Skin epidermis (tissue), 12 donors: ENCODE measurements around the gene COL24A1.
"Not testable (repeated sequence)": the region's sequence is repeated elsewhere in the genome, so short reads cannot be mapped to it uniquely, and the experiment has no call there.

Experiments used
- H3K27ac ChIP-seq, 21 experiments: fragments of 200-600 bp; sonication (generic) in 11 of 21; one replicate each; pipeline ENCODE4 v1.5.0; 2020; ENCODE audit warnings: mild to moderate bottlenecking in 3 of 21, inconsistent platforms in 2 of 21, moderate library complexity in 2 of 21
- H3K4me3 ChIP-seq, 7 experiments: fragments of 200-600 bp; sonication (generic) in 2 of 7; one replicate each; pipeline ENCODE4 v1.5.0; 2020; ENCODE audit warnings: inconsistent platforms in 2 of 7, mild to moderate bottlenecking in 2 of 7, moderate library complexity in 1 of 7

COL24A1 gene

GRCh38 chr1:86016076-86016759 is 140.4 kb downstream of the COL24A1 start:
- no peak overlapping the region for H3K27ac ChIP-seq

DNA sequence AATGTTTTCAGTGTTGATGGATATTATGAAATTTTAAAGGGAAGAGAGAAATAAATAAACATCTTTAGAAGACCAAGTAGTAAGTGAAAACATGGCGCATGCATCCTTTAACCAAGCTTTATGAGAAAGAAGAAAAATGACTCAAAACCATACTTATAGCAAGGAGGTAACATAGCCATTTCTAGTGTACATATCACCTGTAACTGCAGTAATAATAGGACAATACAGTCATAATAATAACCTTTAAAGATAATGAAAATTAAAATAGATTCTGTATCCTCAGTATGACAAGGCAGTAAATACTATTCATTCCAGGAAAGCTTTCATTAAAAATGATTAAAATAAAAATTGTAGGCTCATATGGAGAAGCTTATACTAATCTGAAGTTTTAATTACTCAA is 141.2 kb downstream of the COL24A1 start:
- Histone ChIP-seq H3K27ac (no peak overlapping the region), H3K4me3 (no peak overlapping the region)

More at GRCh38 chr1:86016076-86016759, 140.4 kb downstream of the COL24A1 start:
- no peak overlapping the region for H3K4me3 ChIP-seq

GRCh38 chr1:86000601-86001000 is 156.0 kb downstream of the COL24A1 start:
- Histone ChIP-seq H3K27ac (no peak overlapping the region), H3K4me3 (no peak overlapping the region)

- H3K4me3 ChIP-seq: no peak overlapping the region
- H3K27ac ChIP-seq: no peak overlapping the region
Measured at GRCh38 chr1:85998105-85998855, 158.3 kb downstream of the COL24A1 start.

DNA sequence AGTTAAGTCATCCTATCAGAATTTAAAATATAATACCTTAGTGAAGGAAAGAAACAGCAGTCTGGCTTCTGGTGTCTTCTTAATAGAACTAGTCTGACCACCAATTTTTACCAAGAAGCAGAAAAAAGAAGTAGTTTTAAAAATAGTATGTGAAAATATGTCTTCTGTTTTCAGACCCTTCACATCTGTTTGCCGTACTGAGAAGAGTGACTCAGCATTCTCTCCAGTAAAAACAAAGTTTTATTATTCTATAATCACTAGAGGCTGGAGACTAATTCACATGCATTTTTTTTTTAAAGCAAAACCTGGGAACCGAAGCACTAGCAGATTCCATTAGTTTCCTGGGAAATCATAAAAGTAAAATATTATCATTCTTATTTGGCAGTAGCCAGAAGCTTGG is 163.8 kb downstream of the COL24A1 start:
- no peak overlapping the region for H3K4me3 ChIP-seq
- H3K27ac ChIP-seq: peak overlapping the region in 3 of 21 experiments; percentile 21 to 53 (median 29)

GRCh38 chr1:85991261-85991660 is 165.3 kb downstream of the COL24A1 start:
- H3K27ac ChIP-seq: peak overlapping the region in 1 of 21 experiments; percentile 2
- no peak overlapping the region for H3K4me3 ChIP-seq

- Histone ChIP-seq H3K4me3 (no peak overlapping the region), H3K27ac (no peak overlapping the region)
Measured at GRCh38 chr1:85984636-85985035, 171.9 kb downstream of the COL24A1 start.

GRCh38 chr1:85983316-85983715 is 173.3 kb downstream of the COL24A1 start:
- Histone ChIP-seq H3K4me3 (no peak overlapping the region), H3K27ac (no peak overlapping the region)

DNA sequence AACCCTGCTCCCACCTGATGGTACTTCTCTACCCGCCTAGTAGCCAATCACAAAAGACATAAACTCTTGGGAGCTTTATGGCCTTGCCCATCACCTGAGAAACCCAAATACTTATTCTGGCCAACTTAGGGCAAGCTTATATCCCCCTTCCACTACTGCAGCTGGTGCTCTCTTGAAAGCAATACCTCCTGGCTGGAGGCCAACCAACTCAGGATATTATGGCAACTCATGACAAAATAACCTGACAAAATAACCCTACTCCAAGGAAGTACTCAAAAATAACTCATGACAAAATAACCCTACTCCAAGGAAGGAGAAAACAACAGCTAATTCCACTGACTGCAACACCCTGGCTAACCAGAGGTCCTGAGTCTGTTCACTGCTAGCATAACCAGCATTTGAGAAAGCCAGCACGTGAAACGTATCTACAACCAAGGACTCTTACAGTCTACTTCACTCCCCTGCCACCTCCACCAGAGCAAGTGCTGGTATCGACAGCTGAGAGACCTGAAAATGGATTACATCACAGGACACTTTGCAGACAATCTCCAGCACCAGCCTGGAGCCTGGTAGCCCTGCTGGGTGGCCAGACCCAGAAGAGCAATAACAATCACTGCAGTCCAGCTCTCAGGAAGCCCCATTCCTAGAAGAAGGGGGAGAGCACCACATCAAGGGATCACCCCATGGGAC is 179.9 kb downstream of the COL24A1 start:
- no peak overlapping the region for H3K4me3 ChIP-seq
- no peak overlapping the region for H3K27ac ChIP-seq

DNA sequence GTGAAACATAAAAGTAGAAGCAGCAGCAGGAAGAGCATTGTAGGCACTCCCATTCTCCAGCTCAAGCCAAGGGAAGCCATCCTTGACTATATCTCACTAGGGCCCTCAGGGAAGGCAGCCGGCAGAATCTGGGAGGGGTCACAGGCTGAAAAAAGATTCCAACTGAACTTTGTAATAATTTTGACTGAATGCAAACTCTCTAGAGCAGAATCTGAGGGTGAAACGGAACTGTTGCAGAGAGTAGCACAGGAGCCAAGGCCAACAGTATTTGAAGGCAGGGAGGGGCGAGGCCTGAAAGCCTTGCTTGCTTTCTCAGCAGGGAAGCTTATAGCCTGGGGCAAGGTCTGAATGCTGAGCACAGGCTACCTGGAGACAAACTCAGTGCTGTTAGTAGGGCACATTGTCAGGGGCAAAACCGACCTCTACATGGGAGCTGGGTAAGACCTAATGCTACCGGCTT is 180.6 kb downstream of the COL24A1 start:
- Histone ChIP-seq H3K27ac (no peak overlapping the region), H3K4me3 (no peak overlapping the region)

DNA sequence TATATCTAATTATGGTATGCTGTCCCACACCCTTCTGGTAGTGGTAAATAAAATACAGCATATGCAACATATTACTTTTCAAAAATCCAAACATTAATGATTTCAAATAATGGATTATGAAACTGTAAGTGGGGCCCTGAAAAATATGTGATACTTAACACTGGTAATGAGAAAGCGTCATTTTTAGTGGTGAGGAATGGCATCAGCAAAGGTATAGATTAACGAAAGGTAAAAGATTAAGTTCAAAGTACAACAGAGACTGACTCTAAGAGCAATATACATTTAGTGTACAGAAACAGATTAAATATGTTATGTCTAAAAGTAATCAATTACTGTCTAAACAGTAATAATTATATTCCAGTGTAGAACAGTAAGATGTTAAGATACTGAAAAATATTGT is 194.1 kb downstream of the COL24A1 start:
- no peak overlapping the region for H3K27ac ChIP-seq
- H3K4me3 ChIP-seq: no peak overlapping the region

- Histone ChIP-seq H3K4me3 (no peak overlapping the region), H3K27ac (no peak overlapping the region)
Measured at GRCh38 chr1:85957760-85958159, 198.8 kb downstream of the COL24A1 start.

- not testable (repeated sequence) for H3K4me3 ChIP-seq, H3K27ac ChIP-seq
Measured at GRCh38 chr1:85955218-85955617, 201.4 kb downstream of the COL24A1 start.

GRCh38 chr1:85952460-85952859 is 204.1 kb downstream of the COL24A1 start:
- no peak overlapping the region for H3K4me3 ChIP-seq
- no peak overlapping the region for H3K27ac ChIP-seq

DNA sequence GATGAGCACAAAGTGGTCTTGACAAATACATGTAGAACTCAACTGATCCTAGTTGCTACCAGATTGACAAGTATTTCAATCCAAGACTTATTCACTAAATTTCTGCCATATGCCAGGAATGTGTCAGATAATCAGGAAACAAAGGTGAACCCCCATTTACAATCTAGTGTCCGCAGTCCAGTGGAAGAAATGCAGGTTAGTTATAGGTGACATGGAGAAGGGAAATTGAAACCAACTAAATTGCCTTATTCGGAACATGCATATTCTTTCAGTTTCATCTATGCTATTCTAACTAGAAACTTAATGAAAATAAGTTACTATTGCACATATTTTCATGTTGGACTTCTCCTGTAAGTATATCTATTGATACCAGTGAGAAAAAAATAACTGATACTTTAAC is 209.4 kb downstream of the COL24A1 start:
- no peak overlapping the region for H3K4me3 ChIP-seq

GRCh38 chr1:85943945-85944344 is 212.6 kb downstream of the COL24A1 start:
- Histone ChIP-seq H3K4me3 (no peak overlapping the region), H3K27ac (no peak overlapping the region)

More for the DNA sequence above, 209.4 kb downstream of the COL24A1 start:
- H3K27ac ChIP-seq: no peak overlapping the region

GRCh38 chr1:85943526-85943925 is 213.0 kb downstream of the COL24A1 start:
- Histone ChIP-seq H3K4me3 (no peak overlapping the region), H3K27ac (no peak overlapping the region)

DNA sequence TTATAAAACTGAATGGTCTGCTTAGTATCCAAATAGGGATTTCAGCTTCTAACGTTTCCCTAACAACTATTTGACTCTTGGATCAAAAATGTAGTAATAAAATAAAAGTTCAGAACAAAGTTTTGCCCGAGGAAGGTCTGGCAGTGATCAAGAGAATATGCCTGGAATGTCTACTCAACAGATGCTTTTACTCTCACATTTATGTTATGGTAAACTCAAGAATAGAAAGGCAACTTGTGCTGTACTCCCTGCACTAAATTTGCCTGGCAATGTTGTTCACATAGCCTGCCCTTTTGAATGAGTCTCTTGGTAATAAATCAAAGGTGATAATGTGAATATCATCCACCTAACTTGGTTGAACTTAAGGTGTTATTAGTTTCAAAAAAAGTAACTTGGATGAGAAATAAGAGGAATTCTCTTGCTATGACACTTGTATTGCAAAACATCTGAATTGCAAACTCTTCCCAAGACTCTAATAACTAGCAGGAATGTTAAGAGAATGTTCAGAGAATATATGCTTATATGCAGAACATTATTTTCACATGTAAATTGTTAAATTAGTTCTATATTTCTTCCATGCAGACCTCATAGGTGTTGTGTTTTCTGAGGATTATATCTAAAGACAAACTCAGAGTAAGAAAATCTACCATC is 215.8 kb downstream of the COL24A1 start:
- no peak overlapping the region for H3K4me3 ChIP-seq
- H3K27ac ChIP-seq: no peak overlapping the region

DNA sequence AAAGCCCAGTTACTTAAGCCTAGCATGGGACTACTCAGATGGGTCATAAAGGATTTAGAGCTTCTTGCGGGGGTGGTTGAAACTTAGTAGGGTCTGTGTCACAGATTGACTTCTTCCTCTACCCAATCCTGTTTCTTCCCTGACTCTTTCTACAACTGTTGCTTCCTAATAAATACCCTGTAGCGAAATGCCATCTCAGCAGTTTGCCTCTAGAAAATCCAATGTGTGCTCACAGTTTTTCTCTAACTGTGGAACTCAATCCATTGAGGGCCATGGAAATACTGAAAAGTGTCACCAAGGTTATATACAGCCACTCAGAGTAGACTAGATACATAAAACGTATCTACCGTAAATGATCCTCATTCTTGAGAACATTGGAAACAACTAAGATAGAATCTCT is 217.7 kb downstream of the COL24A1 start:
- Histone ChIP-seq H3K4me3 (no peak overlapping the region), H3K27ac (no peak overlapping the region)

DNA sequence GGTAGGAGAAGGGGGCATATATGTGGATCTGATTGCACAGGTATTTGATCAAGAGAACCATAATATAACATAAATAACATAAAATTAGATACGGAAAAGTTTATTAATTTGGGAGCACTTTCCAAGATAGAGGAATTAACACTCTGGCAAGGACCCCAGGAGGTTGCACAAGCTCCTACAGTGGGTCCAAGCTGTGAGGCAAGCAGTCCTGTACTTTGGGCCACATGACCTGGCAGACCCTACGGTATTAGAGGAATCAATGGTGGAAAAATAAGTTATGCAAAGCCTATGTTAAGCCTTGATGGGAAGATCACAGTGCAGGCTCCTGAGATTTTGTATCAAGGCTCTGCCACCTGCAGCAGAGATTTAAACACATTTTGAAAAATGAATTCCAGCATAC is 220.1 kb downstream of the COL24A1 start:
- Histone ChIP-seq H3K27ac (no peak overlapping the region), H3K4me3 (no peak overlapping the region)
